HUES6 (cell line): ENCODE results near the gene NUAK1.

Experiments used
- H3K27ac ChIP-seq: 2 replicates; pipeline ENCODE4 v1.7.0; 2013; ENCODE audit warnings: low read depth, mild to moderate bottlenecking, low read length, inconsistent platforms
- H3K27me3 ChIP-seq: 2 replicates; pipeline ENCODE4 v1.6.1; 2013; ENCODE audit warnings: low read length; ENCODE audit not compliant: control insufficient read depth, insufficient read depth
- H3K36me3 ChIP-seq: 2 replicates; pipeline ENCODE4 v1.6.1; 2013; ENCODE audit warnings: low read length; ENCODE audit not compliant: control insufficient read depth, insufficient read depth
- H3K4me1 ChIP-seq: 2 replicates; pipeline ENCODE4 v1.6.1; 2013; ENCODE audit warnings: low read length; ENCODE audit not compliant: control insufficient read depth, insufficient read depth
- H3K4me3 ChIP-seq: 2 replicates; pipeline ENCODE4 v1.5.1; 2013; ENCODE audit warnings: low read depth, low read length
- H3K9ac ChIP-seq: one replicate; pipeline ENCODE4 v1.6.1; 2013; ENCODE audit warnings: mild to moderate bottlenecking, low read length
- H3K9me3 ChIP-seq: 2 replicates; pipeline ENCODE4 v1.6.1; 2013; ENCODE audit warnings: low read depth, low read length; ENCODE audit not compliant: control insufficient read depth, insufficient read depth

Gene NUAK1

GRCh38 chr12:106128585-106129328, 10.0 kb downstream of the NUAK1 start:
- no peak overlapping the region for H3K4me3 ChIP-seq
- H3K36me3 ChIP-seq = no peaks in the 10 kb centered on the region
- H3K27ac ChIP-seq = no peak overlapping the region; the same call in 1 of the 2 replicates
- H3K4me1 ChIP-seq = peaks cover 83% of the 10 kb centered on the region
- H3K9ac ChIP-seq = peak overlapping the region; percentile 10
- H3K9me3 ChIP-seq = no peaks in the 10 kb centered on the region
- no peaks in the 10 kb centered on the region for H3K27me3 ChIP-seq

GRCh38 chr12:106127338-106128126, 11.2 kb downstream of the NUAK1 start:
- H3K4me3 ChIP-seq = no peak overlapping the region
- H3K27ac ChIP-seq = no peak overlapping the region
- no peak overlapping the region for H3K9ac ChIP-seq
- no peaks in the 10 kb centered on the region for H3K36me3 ChIP-seq
- H3K9me3 ChIP-seq = no peaks in the 10 kb centered on the region
- peaks cover 73% of the 10 kb centered on the region for H3K4me1 ChIP-seq
- no peaks in the 10 kb centered on the region for H3K27me3 ChIP-seq

GRCh38 chr12:106126441-106127337, 12.1 kb downstream of the NUAK1 start:
- Histone ChIP-seq H3K4me1 (peaks cover 65% of the 10 kb centered on the region), H3K36me3 (no peaks in the 10 kb centered on the region), H3K9me3 (no peaks in the 10 kb centered on the region), H3K27ac (no peak overlapping the region), H3K4me3 (no peak overlapping the region), H3K9ac (no peak overlapping the region), H3K27me3 (no peaks in the 10 kb centered on the region)

GRCh38 chr12:106125351-106126095, 13.2 kb downstream of the NUAK1 start:
- H3K27ac ChIP-seq = no peak overlapping the region
- H3K9ac ChIP-seq = no peak overlapping the region
- no peaks in the 10 kb centered on the region for H3K27me3 ChIP-seq
- no peak overlapping the region for H3K4me3 ChIP-seq
- peaks cover 60% of the 10 kb centered on the region for H3K4me1 ChIP-seq
- H3K9me3 ChIP-seq = no peaks in the 10 kb centered on the region
- no peaks in the 10 kb centered on the region for H3K36me3 ChIP-seq

GRCh38 chr12:106123551-106124081, 15.1 kb downstream of the NUAK1 start:
- Histone ChIP-seq H3K36me3 (no peaks in the 10 kb centered on the region), H3K27ac (no peak overlapping the region), H3K4me1 (peaks cover 61% of the 10 kb centered on the region), H3K27me3 (no peaks in the 10 kb centered on the region), H3K4me3 (no peak overlapping the region), H3K9ac (no peak overlapping the region), H3K9me3 (no peaks in the 10 kb centered on the region)

GRCh38 chr12:106123110-106123509, 15.6 kb downstream of the NUAK1 start:
- no peak overlapping the region for H3K9ac ChIP-seq
- no peaks in the 10 kb centered on the region for H3K9me3 ChIP-seq
- no peaks in the 10 kb centered on the region for H3K36me3 ChIP-seq
- peaks cover 61% of the 10 kb centered on the region for H3K4me1 ChIP-seq
- H3K27me3 ChIP-seq = no peaks in the 10 kb centered on the region
- no peak overlapping the region for H3K27ac ChIP-seq
- no peak overlapping the region for H3K4me3 ChIP-seq

- Histone ChIP-seq H3K9ac (no peak overlapping the region), H3K27me3 (no peaks in the 10 kb centered on the region), H3K9me3 (no peaks in the 10 kb centered on the region), H3K4me3 (no peak overlapping the region), H3K27ac (no peak overlapping the region), H3K4me1 (peaks cover 53% of the 10 kb centered on the region), H3K36me3 (no peaks in the 10 kb centered on the region)
Measured at GRCh38 chr12:106122004-106122403, 16.8 kb downstream of the NUAK1 start.

GRCh38 chr12:106120519-106121105, 18.1 kb downstream of the NUAK1 start:
- H3K4me3 ChIP-seq = no peak overlapping the region

GRCh38 chr12:106119301-106119700, 19.5 kb downstream of the NUAK1 start:
- no peak overlapping the region for H3K9ac ChIP-seq
- no peaks in the 10 kb centered on the region for H3K9me3 ChIP-seq
- H3K4me1 ChIP-seq = peaks cover 54% of the 10 kb centered on the region
- H3K36me3 ChIP-seq = no peaks in the 10 kb centered on the region
- no peak overlapping the region for H3K27ac ChIP-seq
- no peaks in the 10 kb centered on the region for H3K27me3 ChIP-seq
- no peak overlapping the region for H3K4me3 ChIP-seq

More at GRCh38 chr12:106120519-106121105, 18.1 kb downstream of the NUAK1 start:
- peaks cover 47% of the 10 kb centered on the region for H3K4me1 ChIP-seq
- H3K9me3 ChIP-seq = no peaks in the 10 kb centered on the region
- H3K27me3 ChIP-seq = no peaks in the 10 kb centered on the region
- no peak overlapping the region for H3K27ac ChIP-seq
- H3K9ac ChIP-seq = no peak overlapping the region
- no peaks in the 10 kb centered on the region for H3K36me3 ChIP-seq
